Stomach (tissue), 9 donors: ENCODE data around the gene FAM187B. TPM values are rescaled to one million over a fixed set of nuclear protein-coding genes. Genes with fewer than 3 reads are reported as not detected.
A peak's percentile ranks its signal among the peaks of the same experiment; 100 is the strongest.

Experiments used
- DNase-seq, 2 donors: peaks; one replicate each; pipeline versions ENCODE4 v3.0.0 to v3.0.0-alpha.2; 2013 to 2019
- H3K27ac ChIP-seq, 5 donors: fragments of 200-600 bp in 4 of 5; sonication (generic) in 4 of 5; one replicate each; pipeline ENCODE4 v1.5.1; 2013 to 2019; ENCODE audit warnings: mild to moderate bottlenecking in 1 of 5, moderate library complexity in 1 of 5
- H3K27me3 ChIP-seq, 3 donors: fragments of 200-600 bp; sonication (generic); one replicate each; pipeline ENCODE4 v1.5.1; 2017 to 2019; ENCODE audit warnings: mixed run types in 1 of 3
- H3K36me3 ChIP-seq, 4 donors: fragments of 200-600 bp; sonication (generic); 1 replicate in 3 of 4; 2 replicates in 1 of 4; pipeline ENCODE4 v1.5.1; 2016 to 2019
- H3K4me1 ChIP-seq, 4 donors: fragments of 200-600 bp; sonication (generic); one replicate each; pipeline ENCODE4 v1.5.1; 2016 to 2019
- H3K4me3 ChIP-seq, 4 donors: fragments of 200-600 bp; sonication (generic) in 3 of 4; one replicate each; pipeline ENCODE4 v1.5.1; 2016 to 2019; ENCODE audit warnings: mild to moderate bottlenecking in 1 of 4
- H3K9me3 ChIP-seq, 4 donors: fragments of 200-600 bp; sonication (generic); one replicate each; pipeline ENCODE4 v1.5.1; 2016 to 2019
- CTCF ChIP-seq, 7 experiments: fragments of 450-650 bp in 4 of 7; fragments of 200-600 bp in 3 of 7; sonication (generic) in 3 of 7; IDR thresholded peaks; one replicate each; pipeline ENCODE4 v1.5.1; 2016 to 2019; ENCODE audit warnings: antibody characterized with exemption in 7 of 7, control low read depth in 2 of 7, mild to moderate bottlenecking in 1 of 7
- EP300 ChIP-seq: sonication (generic); formaldehyde crosslinking; IDR thresholded peaks from one replicate; pipeline ENCODE4 v1.6.1; 2017; ENCODE audit warnings: antibody characterized with exemption
- POLR2A ChIP-seq, 4 donors: fragments of 450-650 bp; IDR thresholded peaks; one replicate each; pipeline ENCODE4 v1.6.1; 2016; ENCODE audit warnings: antibody characterized with exemption in 4 of 4, control low read depth in 2 of 4, mild to moderate bottlenecking in 1 of 4, moderate library complexity in 1 of 4
- POLR2AphosphoS5 ChIP-seq, 3 donors: sonication (generic); formaldehyde crosslinking; IDR thresholded peaks; one replicate each; pipeline ENCODE4 v1.6.1; 2016; ENCODE audit warnings: antibody characterized with exemption in 3 of 3
- WGBS, 5 donors: extraction: QIAGEN DNeasy Blood & Tissue Kit in 3 of 5; methylation state at CpG; one replicate each; pipeline versions ENCODE4 v1.1.5 to v1.1.7; 2013 to 2018; 5-methylcytosine and 5-hydroxymethylcytosine counted together
- intact Hi-C: fragments of 100-400 bp; cut with DNase I; formaldehyde crosslinking; loops from one replicate; pipeline ENCODE4 v1.15.1; 2023; ENCODE audit warnings: low total_unique reads
- polyA plus RNA-seq, 3 donors: library from polyadenylated mRNA; stranded (reverse); fragments of 200-250 nt; gene quantifications; one replicate each; pipeline ENCODE4 v1.2.3, GENCODE V29; 2013
- total RNA-seq, 5 donors: library from RNA; depleted of rRNA; stranded (reverse); fragments of >200 nt; gene quantifications; one replicate each; pipeline versions ENCODE4 v1.1.0 to v1.2.3, GENCODE V29; 2014 to 2016
- donor health status: healthy with polysubstance abuse.
- donor health status: Bipolar disorder and iron deficiency.
- donor health status: healthy.

FAM187B gene
- total and polyA plus RNA-seq, 8 donors: 0.25 TPM; not detected in 7

DNA sequence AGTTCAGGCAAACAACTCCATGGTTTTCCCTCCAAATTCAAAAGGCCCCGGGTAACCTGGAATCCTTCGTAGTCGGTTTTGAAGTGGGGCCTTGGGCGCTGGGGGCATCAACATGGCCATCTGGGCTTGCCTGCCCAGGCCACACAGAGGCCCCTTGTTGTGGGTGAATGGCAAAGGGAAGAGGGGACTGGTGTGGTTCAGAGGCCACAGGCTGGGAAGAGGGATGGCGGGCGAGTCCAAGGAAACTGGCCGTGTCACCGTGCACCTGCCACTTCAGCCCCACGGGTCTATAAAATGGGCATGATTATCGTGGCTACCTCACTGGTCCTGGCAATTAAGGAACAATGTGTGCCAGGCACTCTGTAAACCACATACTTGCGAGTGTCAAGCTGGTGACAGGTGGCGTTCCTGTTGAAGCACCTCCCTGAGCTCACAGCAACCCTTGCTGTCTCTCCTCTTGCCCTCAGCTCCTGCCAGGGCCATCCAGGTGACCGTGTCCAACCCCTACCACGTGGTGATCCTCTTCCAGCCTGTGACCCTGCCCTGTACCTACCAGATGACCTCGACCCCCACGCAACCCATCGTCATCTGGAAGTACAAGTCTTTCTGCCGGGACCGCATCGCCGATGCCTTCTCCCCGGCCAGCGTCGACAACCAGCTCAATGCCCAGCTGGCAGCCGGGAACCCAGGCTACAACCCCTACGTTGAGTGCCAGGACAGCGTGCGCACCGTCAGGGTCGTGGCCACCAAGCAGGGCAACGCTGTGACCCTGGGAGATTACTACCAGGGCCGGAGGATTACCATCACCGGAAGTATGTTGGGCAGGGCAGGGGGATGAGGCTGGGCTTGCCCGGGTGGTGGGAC is 21.5 kb upstream of the FAM187B start:
- intact Hi-C loops: no loop called here
- peaks cover 0 to 42% (median 18%) of the 10 kb centered on the region in 3 donors for H3K27me3 ChIP-seq

DNA sequence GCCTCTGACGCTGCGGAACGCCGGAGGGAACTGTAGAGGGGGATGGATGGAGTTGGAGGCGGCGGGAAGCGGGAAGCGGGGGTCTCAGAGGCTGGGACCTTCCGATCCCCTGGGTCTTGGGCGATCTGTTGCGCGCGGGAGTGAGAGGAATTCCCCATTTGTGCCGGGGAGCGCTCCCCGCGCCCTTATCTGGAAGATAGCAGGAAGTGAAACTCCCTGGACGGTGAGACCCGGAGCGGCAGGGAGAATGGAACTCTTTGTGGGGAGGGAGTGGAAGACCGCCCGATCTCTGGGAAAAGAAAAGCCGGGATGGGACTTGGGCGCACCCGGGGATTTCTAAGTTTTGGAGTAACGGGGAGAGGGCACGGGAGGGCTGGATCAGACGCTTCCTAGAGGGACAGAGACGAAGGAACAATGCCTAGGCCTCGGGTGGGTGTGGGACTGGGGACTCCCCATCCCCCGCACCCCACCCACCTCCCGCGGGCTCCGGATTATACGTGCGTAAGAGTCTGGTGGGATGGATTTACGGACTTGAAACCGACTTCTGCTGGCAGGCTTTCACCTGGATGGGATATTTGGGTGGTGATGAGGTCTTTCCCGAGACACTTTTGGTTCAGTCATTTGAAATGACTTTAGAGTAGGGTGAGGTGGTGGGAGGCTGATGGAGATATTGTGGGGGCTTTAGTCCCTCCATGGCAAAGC is 20.8 kb upstream of the FAM187B start:
- DNase-seq: no peak
- Histone ChIP-seq H3K36me3 (peaks cover 0 to 25% (median 13%) of the 10 kb centered on the region in 4 donors), H3K27ac (peak overlapping the region; percentile 92 to 97 (median 94)), H3K4me3 (peak overlapping the region; percentile 56 to 73 (median 63)), H3K27me3 (peaks cover 0 to 42% (median 18%) of the 10 kb centered on the region in 3 donors), H3K9me3 (peaks cover 0 to 6% (median 0%) of the 10 kb centered on the region in 4 donors), H3K4me1 (peaks cover 9 to 61% (median 45%) of the 10 kb centered on the region in 4 donors)
- intact Hi-C loops: no loop called here
- 5 to 18% (median 11%) methylated on average over 30 to 39 of the region's 39 CpGs for WGBS, 5 donors
- TF ChIP-seq POLR2AphosphoS5 (IDR thresholded peaks at IDR 0.05) (no peak), POLR2A (IDR thresholded peaks at IDR 0.05) (no peak), CTCF (IDR thresholded peaks at IDR 0.05) (no peak), EP300 (no peak)

More for the DNA sequence above, 21.5 kb upstream of the FAM187B start:
- WGBS, 5 donors: 52 to 71% (median 69%) methylated on average over 32 to 34 of the region's 34 CpGs
- H3K9me3 ChIP-seq: peaks cover 0 to 6% (median 0%) of the 10 kb centered on the region in 4 donors
- DNase-seq: no peak
- H3K4me1 ChIP-seq: peaks cover 17 to 68% (median 53%) of the 10 kb centered on the region in 4 donors
- TF ChIP-seq POLR2A (IDR thresholded peaks at IDR 0.05) (no peak), CTCF (IDR thresholded peaks at IDR 0.05) (no peak), EP300 (no peak), POLR2AphosphoS5 (IDR thresholded peaks at IDR 0.05) (no peak)
- peaks cover 0 to 33% (median 14%) of the 10 kb centered on the region in 4 donors for H3K36me3 ChIP-seq
- peak overlapping the region; percentile 92 to 97 (median 94) for H3K27ac ChIP-seq
- H3K4me3 ChIP-seq: peak overlapping the region; percentile 56 to 73 (median 63)

DNA sequence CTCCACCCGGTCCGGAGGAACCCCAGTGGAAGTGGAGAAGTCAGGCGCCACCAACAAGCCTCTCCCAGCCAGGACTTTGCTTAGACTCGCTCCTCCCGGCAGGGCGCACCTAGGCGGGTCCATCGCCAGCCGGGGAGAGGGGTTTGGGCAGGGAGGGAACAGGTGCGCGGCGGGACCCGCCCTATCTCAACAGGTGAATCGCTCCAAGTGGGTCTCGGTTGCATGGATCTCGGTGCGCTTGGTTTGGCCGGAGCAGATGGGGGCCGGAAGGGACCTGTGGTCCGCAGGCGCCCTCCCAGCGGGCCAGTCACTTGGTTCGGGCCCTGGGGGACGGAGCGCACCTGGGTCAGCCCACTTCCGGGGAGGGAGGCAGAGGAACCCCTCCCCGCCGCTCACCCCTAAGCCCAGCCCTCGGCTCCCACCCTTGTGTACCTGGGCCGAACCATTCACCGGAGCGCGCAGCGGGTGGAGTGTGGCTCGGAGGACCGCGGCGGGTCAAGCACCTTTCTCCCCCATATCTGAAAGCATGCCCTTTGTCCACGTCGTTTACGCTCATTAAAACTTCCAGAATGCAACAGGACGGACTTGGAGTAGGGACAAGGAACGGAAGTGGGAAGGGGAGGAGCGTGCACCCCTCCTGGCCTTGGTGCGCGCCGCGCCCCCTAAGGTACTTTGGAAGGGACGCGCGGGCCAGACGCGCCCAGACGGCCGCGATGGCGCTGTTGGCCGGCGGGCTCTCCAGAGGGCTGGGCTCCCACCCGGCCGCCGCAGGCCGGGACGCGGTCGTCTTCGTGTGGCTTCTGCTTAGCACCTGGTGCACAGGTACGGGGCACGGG is 20.0 kb upstream of the FAM187B start, which contains the start of gene LSR:
TSS of gene LSR (plus strand) at position 693 of the 836 bp plus-strand sequence. CDS start at position 714, 21 bp downstream.
- peak within 1 kb of the TSS; percentile 56 to 73 (median 63) for H3K4me3 ChIP-seq
- H3K27ac ChIP-seq: peak within 1 kb of the TSS; percentile 92 to 97 (median 94)
- H3K36me3 ChIP-seq: peaks cover 0 to 23% (median 9%) of the 10 kb centered on the region in 4 donors
- peaks cover 0 to 42% (median 18%) of the 10 kb centered on the region in 3 donors for H3K27me3 ChIP-seq
- intact Hi-C loops: no loop called here
- H3K4me1 ChIP-seq: peaks cover 1 to 53% (median 39%) of the 10 kb centered on the region in 4 donors
- DNase-seq: peak; percentile 94 to 96
- peak in 2 of 3 donors; percentile 83 to 91 for TF ChIP-seq POLR2AphosphoS5 (IDR thresholded peaks at IDR 0.05)
- TF ChIP-seq POLR2A (IDR thresholded peaks at IDR 0.05): peak in 1 of 4 donors; percentile 75
- no peak for TF ChIP-seq CTCF (IDR thresholded peaks at IDR 0.05)
- TF ChIP-seq EP300: no peak
- H3K9me3 ChIP-seq: peaks cover 0 to 6% (median 3%) of the 10 kb centered on the region in 4 donors
- 0 to 2% (median 0%) methylated on average over 14 to 69 of the region's 69 CpGs for WGBS, 5 donors
